CD4-positive, alpha-beta T cell treated with Interferon gamma for 1 hour (primary cell): ENCODE data around the gene MINDY4.

Experiments
- DNase-seq: peaks from one replicate; pipeline ENCODE4 v3.0.0-alpha.2; 2020

The MINDY4 gene

GRCh38 chr7:30840141-30841024 lies 69.2 kb downstream of the MINDY4 start:
- no peak for DNase-seq

GRCh38 chr7:30841025-30841735 lies 70.0 kb downstream of the MINDY4 start:
- DNase-seq: no peak

- no peak for DNase-seq
Measured at GRCh38 chr7:30841801-30842541, 70.8 kb downstream of the MINDY4 start.

GRCh38 chr7:30842542-30843451 lies 71.6 kb downstream of the MINDY4 start:
- DNase-seq: no peak

- DNase-seq: no peak
Measured at GRCh38 chr7:30843741-30844482, 72.7 kb downstream of the MINDY4 start.

- no peak for DNase-seq
Measured at GRCh38 chr7:30844483-30844874, 73.3 kb downstream of the MINDY4 start.

- DNase-seq: no peak
Measured at GRCh38 chr7:30844916-30845315, 73.7 kb downstream of the MINDY4 start.

GRCh38 chr7:30845426-30846135 lies 74.4 kb downstream of the MINDY4 start:
- no peak for DNase-seq

- DNase-seq: no peak
Measured at GRCh38 chr7:30846378-30846777, 75.2 kb downstream of the MINDY4 start.

- DNase-seq: no peak
Measured at GRCh38 chr7:30848121-30848855, 77.1 kb downstream of the MINDY4 start.

GRCh38 chr7:30849565-30849964 lies 78.3 kb downstream of the MINDY4 start:
- DNase-seq: no peak

GRCh38 chr7:30850426-30850825 lies 79.2 kb downstream of the MINDY4 start:
- no peak for DNase-seq

- no peak for DNase-seq
Measured at GRCh38 chr7:30851651-30852307, 80.6 kb downstream of the MINDY4 start.

GRCh38 chr7:30852308-30852684 lies 81.1 kb downstream of the MINDY4 start:
- no peak for DNase-seq

- no peak for DNase-seq
Measured at GRCh38 chr7:30852744-30853288, 81.6 kb downstream of the MINDY4 start.

GRCh38 chr7:30853576-30853975 lies 82.4 kb downstream of the MINDY4 start:
- no peak for DNase-seq

GRCh38 chr7:30855936-30856335 lies 84.7 kb downstream of the MINDY4 start:
- DNase-seq: no peak

GRCh38 chr7:30858576-30858975 lies 87.4 kb downstream of the MINDY4 start:
- DNase-seq: no peak

GRCh38 chr7:30859202-30859939 lies 88.2 kb downstream of the MINDY4 start:
- DNase-seq: no peak
